OCI-LY3 (cell line): Measurements from ENCODE around the gene IL11RA.
A peak's percentile ranks its signal among the peaks of the same experiment; 100 is the strongest.

ENCODE experiments used
- H2AFZ ChIP-seq: fragments of 200-600, 300-600 bp; shearing (Covaris generic); 2 replicates; pipeline ENCODE4 v1.6.0; 2014; ENCODE audit warnings: antibody characterized with exemption, low read depth, low read length
- H3K27ac ChIP-seq: fragments of 200-600, 300-600 bp; sonication (generic); 2 replicates; pipeline ENCODE4 v1.5.1; 2014; ENCODE audit warnings: mild to moderate bottlenecking, low read length, moderate library complexity, mixed read lengths
- H3K27me3 ChIP-seq: fragments of 200-600, 300-600 bp; sonication (generic); 2 replicates; pipeline ENCODE4 v1.6.1; 2014; ENCODE audit warnings: low read depth, low read length, mixed read lengths
- H3K36me3 ChIP-seq: fragments of 200-600, 300-600 bp; sonication (generic); replicated peaks from 2 replicates; pipeline ENCODE3; 2014; ENCODE audit warnings: low read depth, low read length, mixed read lengths
- H3K4me1 ChIP-seq: fragments of 300-600, 200-600 bp; sonication (generic); 2 replicates; pipeline ENCODE4 v1.6.1; 2014; ENCODE audit warnings: low read length, mixed read lengths
- H3K4me2 ChIP-seq: fragments of 200-600, 300-600 bp; sonication (generic); 2 replicates; pipeline ENCODE4 v1.6.1; 2014; ENCODE audit warnings: low read length, mixed read lengths
- H3K4me3 ChIP-seq: fragments of 300-600, 200-600 bp; sonication (generic); 2 replicates; pipeline ENCODE4 v1.5.1; 2014; ENCODE audit warnings: antibody characterized with exemption, mild to moderate bottlenecking, low read length, moderate library complexity
- H3K79me2 ChIP-seq: fragments of 300-600, 200-600 bp; shearing (Covaris generic); 2 replicates; pipeline ENCODE4 v1.6.1; 2014; ENCODE audit warnings: mild to moderate bottlenecking, low read length, mixed read lengths
- H3K9ac ChIP-seq: fragments of 300-600, 200-600 bp; shearing (Covaris generic); 2 replicates; pipeline ENCODE4 v1.6.0; 2014; ENCODE audit warnings: mild to moderate bottlenecking, low read length, moderate library complexity
- H3K9me3 ChIP-seq: fragments of 200-600, 300-600 bp; shearing (Covaris generic); 2 replicates; pipeline ENCODE4 v1.6.1; 2014; ENCODE audit warnings: low read length, mixed read lengths; ENCODE audit not compliant: insufficient read depth
- H4K20me1 ChIP-seq: fragments of 200-600, 300-600 bp; sonication (generic); 2 replicates; pipeline ENCODE4 v1.6.1; 2016; ENCODE audit warnings: low read length, mixed read lengths; ENCODE audit not compliant: insufficient read depth
- EZH2phosphoT487 ChIP-seq: fragments of 200-600 bp; shearing (Covaris generic); IDR thresholded peaks from 2 replicates; pipeline ENCODE4 v1.6.1; 2018; ENCODE audit warnings: antibody characterized with exemption, mixed run types, low read depth
- TF ChIP-seq, protein P1 (sequence below): fragments of 200-600, 300-600 bp; sonication (generic); IDR thresholded peaks from 2 replicates; pipeline ENCODE4 v1.5.1; 2014; ENCODE audit warnings: antibody characterized with exemption, low read length, low read depth

Gene IL11RA

DNA sequence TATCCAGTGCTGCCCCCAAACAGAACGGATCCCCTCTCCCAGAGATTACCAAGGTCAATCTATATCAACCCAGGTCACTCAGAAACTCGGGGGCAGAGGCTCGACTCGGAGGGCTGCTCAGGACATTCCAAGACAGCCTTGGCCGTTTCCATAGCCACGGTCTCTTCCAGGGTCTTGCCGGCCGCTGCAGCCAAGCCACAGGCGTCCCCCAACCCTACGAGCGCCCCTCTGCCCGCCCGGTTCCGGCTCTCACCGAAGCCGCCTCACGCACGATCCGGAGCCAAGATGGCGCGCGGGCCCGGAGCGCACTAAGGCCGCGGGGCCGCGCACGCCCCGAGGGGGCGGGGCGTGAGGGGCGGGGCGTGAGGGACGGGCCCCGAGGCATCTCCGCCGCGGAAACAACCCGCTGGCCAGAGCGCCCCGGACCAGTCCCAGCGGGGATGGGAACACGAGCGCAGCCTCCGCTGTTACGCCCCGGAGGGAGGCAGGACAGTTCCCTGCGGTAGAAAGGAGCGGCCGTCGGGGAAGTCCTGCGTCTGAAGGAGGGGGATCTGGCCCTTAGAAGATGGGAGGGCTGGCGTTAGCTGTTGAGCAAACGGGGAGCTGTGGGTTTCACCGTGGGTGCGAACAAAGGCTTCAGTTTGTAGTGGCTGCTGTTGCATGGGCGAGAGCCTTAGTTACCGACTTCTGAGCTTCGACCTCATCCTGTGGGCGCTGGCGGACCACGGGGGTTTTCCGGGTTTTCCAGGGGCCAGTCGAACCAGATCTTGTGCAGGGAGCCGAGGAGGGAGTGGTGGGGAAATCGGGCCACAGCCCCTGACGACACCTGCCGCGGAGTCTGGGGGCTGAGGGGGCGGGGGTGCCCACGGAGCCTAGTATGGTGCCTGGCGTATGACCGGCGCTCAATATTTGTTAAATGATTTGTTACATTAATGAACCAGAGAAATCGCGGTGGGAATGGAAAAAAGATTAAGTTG, 39.9 kb upstream of the IL11RA start, which contains the start of gene RPP25L:
Gene RPP25L, minus strand, starts transcription at position 287 of the 977 bp plus-strand sequence. CDS start 801 bp downstream, outside the sequence.
- Histone ChIP-seq H3K79me2 (peaks cover 13% of the 10 kb centered on the region), H3K4me3 (peak within 1 kb of the TSS; percentile 98), H3K9ac (peak within 1 kb of the TSS; percentile 98), H2AFZ (peak within 1 kb of the TSS; percentile 86), H3K9me3 (no peaks in the 10 kb centered on the region), H3K4me2 (peak within 1 kb of the TSS; percentile 96), H4K20me1 (no peaks in the 10 kb centered on the region), H3K27ac (peak within 1 kb of the TSS; percentile 60), H3K4me1 (peaks cover 11% of the 10 kb centered on the region), H3K36me3 (peaks cover 10% of the 10 kb centered on the region), H3K27me3 (no peaks in the 10 kb centered on the region)
- TF ChIP-seq, protein P1, sequence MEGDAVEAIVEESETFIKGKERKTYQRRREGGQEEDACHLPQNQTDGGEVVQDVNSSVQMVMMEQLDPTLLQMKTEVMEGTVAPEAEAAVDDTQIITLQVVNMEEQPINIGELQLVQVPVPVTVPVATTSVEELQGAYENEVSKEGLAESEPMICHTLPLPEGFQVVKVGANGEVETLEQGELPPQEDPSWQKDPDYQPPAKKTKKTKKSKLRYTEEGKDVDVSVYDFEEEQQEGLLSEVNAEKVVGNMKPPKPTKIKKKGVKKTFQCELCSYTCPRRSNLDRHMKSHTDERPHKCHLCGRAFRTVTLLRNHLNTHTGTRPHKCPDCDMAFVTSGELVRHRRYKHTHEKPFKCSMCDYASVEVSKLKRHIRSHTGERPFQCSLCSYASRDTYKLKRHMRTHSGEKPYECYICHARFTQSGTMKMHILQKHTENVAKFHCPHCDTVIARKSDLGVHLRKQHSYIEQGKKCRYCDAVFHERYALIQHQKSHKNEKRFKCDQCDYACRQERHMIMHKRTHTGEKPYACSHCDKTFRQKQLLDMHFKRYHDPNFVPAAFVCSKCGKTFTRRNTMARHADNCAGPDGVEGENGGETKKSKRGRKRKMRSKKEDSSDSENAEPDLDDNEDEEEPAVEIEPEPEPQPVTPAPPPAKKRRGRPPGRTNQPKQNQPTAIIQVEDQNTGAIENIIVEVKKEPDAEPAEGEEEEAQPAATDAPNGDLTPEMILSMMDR, result no peak
- no peak for TF ChIP-seq EZH2phosphoT487

DNA sequence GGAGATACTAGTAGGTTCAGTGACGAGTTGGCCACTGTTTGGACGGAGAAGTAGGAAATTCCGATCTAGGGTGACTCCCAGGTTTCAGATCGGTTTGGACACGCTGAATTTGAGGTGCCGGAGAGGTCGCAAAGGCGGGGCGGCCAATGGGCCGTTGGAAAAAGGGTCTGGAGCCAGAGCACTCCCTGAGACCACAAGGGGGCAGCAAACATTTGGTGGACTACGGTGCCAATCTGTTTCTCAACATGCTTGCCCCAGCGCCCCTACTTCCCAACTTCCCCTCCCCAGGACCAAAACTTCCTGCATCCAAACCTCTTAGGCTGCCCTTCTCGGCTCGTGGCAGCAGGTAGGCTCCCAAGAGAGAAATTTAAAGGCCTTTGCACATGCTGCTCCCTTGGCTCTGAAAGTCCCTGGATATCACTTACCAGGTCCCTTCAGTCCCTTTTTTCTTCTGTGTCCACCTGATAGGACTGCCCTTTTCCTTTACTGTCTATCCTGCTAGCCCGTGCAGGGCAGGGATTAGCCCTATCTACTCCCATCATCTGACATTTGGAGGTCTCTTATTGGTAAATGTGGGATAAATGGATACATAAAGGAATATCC, 39.1 kb upstream of the IL11RA start:
- Histone ChIP-seq H3K9ac (peak overlapping the region; percentile 98), H3K36me3 (peaks cover 10% of the 10 kb centered on the region), H3K4me2 (peak overlapping the region; percentile 96), H4K20me1 (no peaks in the 10 kb centered on the region), H3K9me3 (no peaks in the 10 kb centered on the region), H3K79me2 (peaks cover 13% of the 10 kb centered on the region), H3K4me3 (peak overlapping the region; percentile 98), H3K27me3 (no peaks in the 10 kb centered on the region), H3K27ac (peak overlapping the region; percentile 4; the same call in 1 of the 2 replicates), H2AFZ (peak overlapping the region; percentile 86; the same call in 1 of the 2 replicates), H3K4me1 (peaks cover 11% of the 10 kb centered on the region)
- TF ChIP-seq EZH2phosphoT487, result no peak
- TF ChIP-seq, protein P1, result peak; percentile 82

DNA sequence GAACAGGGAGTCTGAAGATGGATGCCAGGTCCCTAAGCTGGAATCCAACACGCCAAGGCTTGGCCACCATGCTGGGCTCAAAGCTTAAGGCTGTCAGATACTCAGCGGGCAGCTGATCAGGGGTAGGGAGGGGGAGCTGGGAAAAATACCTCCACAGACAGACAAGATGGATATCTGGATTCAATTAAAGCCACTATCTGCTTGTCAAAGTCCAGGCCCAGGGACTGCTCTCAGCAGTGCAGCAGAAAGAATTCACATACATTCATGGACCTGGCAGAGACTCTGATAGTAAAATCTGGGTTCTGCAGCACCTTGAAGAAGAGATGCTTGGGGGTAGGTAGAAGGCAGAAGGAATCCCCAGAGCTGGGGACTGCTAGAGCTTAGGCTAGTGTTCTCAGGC, 36.9 kb upstream of the IL11RA start:
- Histone ChIP-seq H3K79me2 (peaks cover 13% of the 10 kb centered on the region), H3K4me2 (no peak overlapping the region), H3K4me3 (no peak overlapping the region), H3K9ac (no peak overlapping the region), H3K4me1 (peaks cover 18% of the 10 kb centered on the region), H3K27ac (no peak overlapping the region), H3K36me3 (peaks cover 6% of the 10 kb centered on the region), H3K27me3 (no peaks in the 10 kb centered on the region), H4K20me1 (no peaks in the 10 kb centered on the region), H3K9me3 (no peaks in the 10 kb centered on the region), H2AFZ (no peak overlapping the region)
- TF ChIP-seq, protein P1, result no peak
- TF ChIP-seq EZH2phosphoT487, result no peak
